Bone marrow (tissue), 2 donors: ENCODE measurements around the gene CMTM6.
A peak's percentile ranks its signal among the peaks of the same experiment; 100 is the strongest.
"Not testable (repeated sequence)": the region's sequence is repeated elsewhere in the genome, so short reads cannot be mapped to it uniquely, and the experiment has no call there.

ENCODE experiments used
- DNase-seq, 2 donors: peaks; one replicate each; lab custom pipeline; 2025; lab: John Stamatoyannopoulos, UW

CMTM6 gene

DNA sequence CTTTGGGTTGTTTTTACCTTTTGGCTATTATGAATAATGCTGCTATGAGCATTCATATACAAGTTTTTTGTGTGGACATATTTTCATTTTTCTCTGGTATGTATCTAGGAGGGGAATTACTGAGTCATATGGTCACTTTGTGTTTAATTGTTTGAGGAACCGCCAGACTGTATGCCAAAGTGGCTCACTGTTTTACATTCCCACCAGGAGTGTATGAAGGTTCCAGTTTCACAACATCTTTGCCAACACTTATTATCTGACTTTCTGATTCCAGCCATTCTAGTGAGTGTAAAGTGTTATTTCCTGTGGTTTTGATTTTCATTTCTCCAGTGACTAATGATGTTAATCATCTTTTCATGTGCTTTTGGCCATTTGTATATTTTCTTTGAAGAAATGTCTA is 59.2 kb downstream of the CMTM6 start:
- no peak for DNase-seq

DNA sequence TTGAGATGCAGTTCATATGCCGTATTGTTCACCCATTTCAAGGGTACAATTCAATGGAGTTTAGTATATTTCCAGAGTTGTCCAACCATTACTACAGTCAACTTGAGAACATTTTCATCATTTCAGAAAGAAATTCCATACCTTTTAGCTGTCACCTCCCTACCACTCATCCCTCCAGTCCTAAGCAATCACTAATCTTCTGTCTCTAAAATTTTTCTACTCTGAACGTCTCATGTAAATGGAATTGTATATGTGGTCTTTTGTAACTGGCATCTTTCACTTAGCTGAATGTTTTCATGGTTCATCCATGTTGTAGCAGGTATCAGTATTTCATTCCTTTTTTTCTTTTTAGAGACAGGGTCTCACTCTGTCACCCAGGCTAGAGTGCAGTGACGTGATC is 59.9 kb downstream of the CMTM6 start:
- no peak for DNase-seq

- DNase-seq = no peak
These were observed 61.9 kb downstream of the CMTM6 start for GRCh38 chr3:32440611-32441350.

GRCh38 chr3:32439421-32439820 is 63.2 kb downstream of the CMTM6 start:
- DNase-seq = not testable (repeated sequence)

GRCh38 chr3:32438596-32439344 is 63.9 kb downstream of the CMTM6 start:
- no peak for DNase-seq

DNA sequence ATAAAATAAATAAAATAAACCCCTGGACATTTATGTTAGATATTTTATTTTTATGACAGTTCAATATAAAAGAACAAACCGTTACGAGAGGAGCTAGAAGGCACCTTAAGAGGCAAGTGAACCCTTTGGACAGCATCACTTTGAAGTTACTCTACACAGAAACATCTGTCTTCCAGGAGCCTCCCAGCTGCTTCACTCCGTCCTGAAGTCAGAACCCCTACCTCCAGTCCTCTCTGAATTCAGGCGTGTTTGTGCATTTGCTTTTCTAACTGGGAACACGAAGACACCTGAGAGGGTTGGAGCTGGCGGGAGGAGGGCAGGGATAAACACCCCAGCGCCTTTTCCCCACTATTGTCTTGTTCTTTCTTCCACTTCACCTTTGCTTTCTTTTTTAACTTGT is 64.8 kb downstream of the CMTM6 start:
- no peak for DNase-seq

DNA sequence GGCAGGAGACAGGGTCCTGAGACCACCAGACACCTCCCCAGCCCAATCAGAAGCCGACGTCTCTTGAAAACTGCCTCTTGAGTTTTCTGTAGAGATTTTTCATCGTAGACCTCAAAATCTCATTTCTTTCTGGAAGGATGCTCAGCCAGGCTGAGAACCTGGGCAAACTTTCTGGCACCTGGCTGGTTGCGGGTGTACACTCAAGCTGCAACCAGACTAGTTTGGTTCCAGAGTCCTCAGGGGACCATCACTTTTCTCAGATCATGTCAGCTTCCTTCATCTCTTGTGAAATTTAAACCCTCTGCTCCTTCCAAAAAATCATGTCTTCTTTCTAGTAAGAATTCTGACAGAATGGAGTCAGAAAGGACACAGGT is 65.8 kb downstream of the CMTM6 start:
- no peak for DNase-seq

GRCh38 chr3:32435911-32436815 is 66.5 kb downstream of the CMTM6 start:
- DNase-seq = no peak

GRCh38 chr3:32434206-32434605 is 68.4 kb downstream of the CMTM6 start:
- no peak for DNase-seq

- peak in 1 of 2 donors; percentile 59 for DNase-seq
These were observed 69.7 kb downstream of the CMTM6 start for GRCh38 chr3:32432711-32433530.

DNA sequence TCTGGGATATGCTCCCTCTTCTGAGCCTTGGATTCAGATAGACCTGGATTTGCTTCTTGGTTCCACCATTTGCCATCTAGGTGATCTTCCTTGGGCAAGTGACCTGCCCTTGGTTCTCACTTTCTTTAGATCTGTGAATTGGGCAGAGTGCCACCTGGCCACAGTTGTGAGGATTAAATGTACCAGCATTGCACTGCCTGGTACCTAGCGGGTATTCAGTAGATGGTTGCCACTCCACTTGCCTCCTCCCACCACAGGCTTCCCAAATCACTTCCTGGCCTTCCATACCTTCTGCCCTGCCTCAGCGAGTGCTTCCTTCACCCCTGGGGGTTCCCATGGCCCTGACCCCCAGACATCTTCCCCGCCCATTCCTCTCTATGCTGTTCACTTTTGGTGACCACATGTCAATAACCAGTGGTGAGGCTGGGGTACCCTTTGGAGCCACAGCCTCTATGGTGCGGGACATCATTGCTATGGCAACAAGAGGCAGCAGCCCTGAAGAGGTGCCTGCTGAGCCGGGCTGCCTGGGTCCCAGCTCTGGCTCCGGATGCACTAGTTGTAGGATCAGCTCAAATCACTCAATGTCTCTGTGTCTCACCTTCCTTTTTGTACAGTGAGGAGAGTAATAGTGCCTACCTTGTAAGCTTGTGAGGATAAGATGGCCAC is 70.5 kb downstream of the CMTM6 start:
- no peak for DNase-seq

DNA sequence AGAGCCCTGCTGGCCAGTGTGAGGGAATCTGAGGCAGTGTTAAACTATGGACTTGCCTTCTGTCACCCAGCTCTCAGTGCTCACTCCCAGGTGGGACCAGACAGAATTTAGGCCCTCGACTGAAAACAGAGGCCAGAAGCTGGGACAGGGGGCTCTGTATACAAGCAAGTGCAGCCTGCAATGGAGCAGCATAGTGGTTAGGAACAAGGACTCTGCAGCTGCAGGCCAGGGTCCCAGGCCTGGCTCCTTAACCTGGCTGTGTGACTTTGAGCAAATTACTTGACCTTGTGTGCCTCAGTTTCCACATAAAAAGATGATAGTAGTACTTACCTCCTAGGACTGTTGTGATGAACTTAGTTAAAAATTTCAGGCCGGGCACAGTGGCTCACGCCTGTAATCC is 71.2 kb downstream of the CMTM6 start:
- DNase-seq = no peak
